Measurements from ENCODE around the gene SMIM7. TPM values are rescaled to one million over a fixed set of nuclear protein-coding genes. Genes with fewer than 3 reads are reported as not detected.
"Not testable (repeated sequence)": the region's sequence is repeated elsewhere in the genome, so short reads cannot be mapped to it uniquely, and the experiment has no call there.

SMIM7 gene
- total and polyA plus RNA-seq, 5 donors: 42.7 to 62.6 (median 48.5) TPM

GRCh38 chr19:16676101-16676798 lies 16.3 kb upstream of the SMIM7 start:
- H3K4me3 ChIP-seq (ENCODE audit: low read length): no peak overlapping the region
- no peak overlapping the region for H3K27ac ChIP-seq (ENCODE audit: low read length)
- intact Hi-C loops (cut with DNase I): no loop called here
- no peaks in the 10 kb centered on the region for H3K9me3 ChIP-seq (ENCODE audit: control insufficient read depth, low read length)
- ATAC-seq: no peak
- no peaks in the 10 kb centered on the region for H3K4me1 ChIP-seq (ENCODE audit: control insufficient read depth, insufficient read depth, low read length)
- H3K27me3 ChIP-seq (ENCODE audit: control insufficient read depth, insufficient read depth): no peaks in the 10 kb centered on the region
- DNase-seq: no peak
- 89% methylated on average over 15 of the region's 15 CpGs for WGBS

DNA sequence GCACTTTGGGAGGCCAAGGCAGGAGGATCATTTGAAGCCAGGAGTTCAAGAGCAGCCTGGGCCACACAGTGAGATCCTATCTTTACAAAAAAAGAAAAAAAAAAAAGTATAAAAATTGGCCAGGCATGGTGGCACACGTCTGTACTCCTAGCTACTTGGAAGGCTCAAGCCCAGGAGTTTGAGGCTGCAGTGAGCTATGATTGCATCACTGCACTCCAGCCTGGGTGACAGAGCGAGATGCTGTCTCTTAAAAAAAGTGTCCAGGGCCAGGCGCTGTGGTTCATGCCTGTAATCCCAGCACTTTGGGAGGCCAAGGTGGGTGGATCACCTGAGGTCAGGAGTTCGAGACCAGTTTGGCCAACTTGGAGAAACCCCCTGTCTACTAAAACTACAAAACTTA lies 13.9 kb upstream of the SMIM7 start:
- H3K27ac ChIP-seq (ENCODE audit: low read length); intact Hi-C loops (cut with DNase I); H3K4me1 ChIP-seq (ENCODE audit: control insufficient read depth, insufficient read depth, low read length); H3K9me3 ChIP-seq (ENCODE audit: control insufficient read depth, low read length); H3K4me3 ChIP-seq (ENCODE audit: low read length); DNase-seq; H3K27me3 ChIP-seq (ENCODE audit: control insufficient read depth, insufficient read depth); ATAC-seq: not testable (repeated sequence)
- 90% methylated on average over 4 of the region's 4 CpGs for WGBS

DNA sequence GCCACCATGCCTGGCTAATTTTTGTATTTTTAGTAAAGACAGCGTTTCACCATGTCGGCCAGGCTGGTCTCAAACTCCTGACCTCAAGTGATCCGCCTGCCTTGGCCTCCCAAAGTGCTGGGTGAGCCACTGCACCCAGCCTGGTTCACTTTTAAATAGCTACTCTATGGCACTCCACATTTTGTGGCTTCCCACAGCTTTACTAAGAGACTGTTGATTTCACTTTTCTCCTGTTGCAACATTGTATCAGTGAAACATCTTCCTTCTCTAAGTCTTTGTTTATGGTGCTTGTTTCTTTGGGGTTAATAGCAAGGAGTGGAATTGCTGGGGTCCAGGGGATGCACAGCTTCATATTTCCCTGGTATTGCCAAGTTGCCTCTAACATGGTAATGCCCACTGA lies 13.3 kb upstream of the SMIM7 start:
- ATAC-seq: no peak
- Histone ChIP-seq H3K4me3 (ENCODE audit: low read length) (no peak overlapping the region), H3K27me3 (ENCODE audit: control insufficient read depth, insufficient read depth) (no peaks in the 10 kb centered on the region), H3K9me3 (ENCODE audit: control insufficient read depth, low read length) (no peaks in the 10 kb centered on the region), H3K27ac (ENCODE audit: low read length) (no peak overlapping the region), H3K4me1 (ENCODE audit: control insufficient read depth, insufficient read depth, low read length) (no peaks in the 10 kb centered on the region)
- no peak for DNase-seq
- intact Hi-C loops (cut with DNase I): no loop called here
- 86% methylated on average over 3 of the region's 3 CpGs for WGBS

GRCh38 chr19:16671652-16672274 lies 11.8 kb upstream of the SMIM7 start:
- H3K27me3 ChIP-seq (ENCODE audit: control insufficient read depth, insufficient read depth): no peaks in the 10 kb centered on the region
- 82% methylated on average over 12 of the region's 12 CpGs for WGBS
- H3K4me3 ChIP-seq (ENCODE audit: low read length): no peak overlapping the region
- intact Hi-C loops (cut with DNase I): no loop called here
- H3K4me1 ChIP-seq (ENCODE audit: control insufficient read depth, insufficient read depth, low read length): no peaks in the 10 kb centered on the region
- DNase-seq (no peak), ATAC-seq (peak; percentile 39 to 56)
- no peaks in the 10 kb centered on the region for H3K9me3 ChIP-seq (ENCODE audit: control insufficient read depth, low read length)
- H3K27ac ChIP-seq (ENCODE audit: low read length): peak overlapping the region; percentile 8

DNA sequence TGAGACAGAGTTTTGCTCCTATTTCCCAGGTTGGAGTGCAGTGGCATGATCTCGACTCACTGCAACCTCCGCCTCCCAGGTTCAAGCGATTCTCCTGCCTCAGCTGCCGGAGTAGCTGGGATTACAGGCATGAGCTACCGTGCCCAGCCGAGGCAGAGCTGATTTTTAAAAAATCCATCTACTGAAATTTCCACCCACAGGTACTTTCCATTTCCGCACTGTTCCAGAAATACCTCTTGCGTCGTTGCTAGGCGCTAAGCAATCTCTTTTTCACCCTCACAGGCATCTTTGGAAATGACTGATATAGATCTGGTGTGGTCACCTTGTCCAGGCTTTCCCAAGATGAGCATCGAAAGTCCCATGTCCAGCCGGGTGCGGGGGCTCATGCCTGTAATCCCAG lies 10.3 kb upstream of the SMIM7 start:
- intact Hi-C loops (cut with DNase I): no loop called here
- H3K9me3 ChIP-seq (ENCODE audit: control insufficient read depth, low read length): no peaks in the 10 kb centered on the region
- DNase-seq (no peak), ATAC-seq (no peak)
- H3K27me3 ChIP-seq (ENCODE audit: control insufficient read depth, insufficient read depth): no peaks in the 10 kb centered on the region
- WGBS: 93% methylated on average over 13 of the region's 13 CpGs
- no peaks in the 10 kb centered on the region for H3K4me1 ChIP-seq (ENCODE audit: control insufficient read depth, insufficient read depth, low read length)
- H3K4me3 ChIP-seq (ENCODE audit: low read length): no peak overlapping the region
- H3K27ac ChIP-seq (ENCODE audit: low read length): no peak overlapping the region

GRCh38 chr19:16668702-16669101 lies 8.8 kb upstream of the SMIM7 start:
- H3K9me3 ChIP-seq (ENCODE audit: control insufficient read depth, low read length); H3K4me1 ChIP-seq (ENCODE audit: control insufficient read depth, insufficient read depth, low read length); H3K4me3 ChIP-seq (ENCODE audit: low read length); DNase-seq; H3K27me3 ChIP-seq (ENCODE audit: control insufficient read depth, insufficient read depth); intact Hi-C loops (cut with DNase I); H3K27ac ChIP-seq (ENCODE audit: low read length); ATAC-seq: not testable (repeated sequence)
- WGBS: 93% methylated on average over 4 of the region's 4 CpGs

DNA sequence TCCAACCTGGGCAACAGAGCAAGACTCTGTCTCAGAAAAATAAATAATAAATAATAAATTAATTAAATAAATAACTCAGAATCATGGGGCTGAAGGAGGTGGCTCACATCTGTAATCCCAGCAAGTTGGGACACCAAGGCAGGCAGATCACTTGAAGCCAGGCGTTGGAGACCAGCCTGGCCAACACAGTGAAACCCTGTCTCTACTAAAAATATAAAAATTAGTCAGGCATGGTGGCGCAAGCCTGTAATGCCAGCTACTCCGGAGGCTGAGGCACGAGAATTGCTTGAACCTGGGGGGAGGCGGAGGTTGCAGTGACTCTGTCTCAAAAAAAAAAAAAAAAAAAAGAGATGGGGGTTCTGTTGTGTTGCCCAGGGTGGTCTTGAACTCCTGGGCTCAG lies 8.2 kb upstream of the SMIM7 start:
- no peak overlapping the region for H3K27ac ChIP-seq (ENCODE audit: low read length)
- no peaks in the 10 kb centered on the region for H3K9me3 ChIP-seq (ENCODE audit: control insufficient read depth, low read length)
- ATAC-seq (no peak), DNase-seq (no peak)
- H3K4me1 ChIP-seq (ENCODE audit: control insufficient read depth, insufficient read depth, low read length): no peaks in the 10 kb centered on the region
- no peak overlapping the region for H3K4me3 ChIP-seq (ENCODE audit: low read length)
- 95% methylated on average over 5 of the region's 5 CpGs for WGBS
- no peaks in the 10 kb centered on the region for H3K27me3 ChIP-seq (ENCODE audit: control insufficient read depth, insufficient read depth)
- intact Hi-C loops (cut with DNase I): no loop called here

DNA sequence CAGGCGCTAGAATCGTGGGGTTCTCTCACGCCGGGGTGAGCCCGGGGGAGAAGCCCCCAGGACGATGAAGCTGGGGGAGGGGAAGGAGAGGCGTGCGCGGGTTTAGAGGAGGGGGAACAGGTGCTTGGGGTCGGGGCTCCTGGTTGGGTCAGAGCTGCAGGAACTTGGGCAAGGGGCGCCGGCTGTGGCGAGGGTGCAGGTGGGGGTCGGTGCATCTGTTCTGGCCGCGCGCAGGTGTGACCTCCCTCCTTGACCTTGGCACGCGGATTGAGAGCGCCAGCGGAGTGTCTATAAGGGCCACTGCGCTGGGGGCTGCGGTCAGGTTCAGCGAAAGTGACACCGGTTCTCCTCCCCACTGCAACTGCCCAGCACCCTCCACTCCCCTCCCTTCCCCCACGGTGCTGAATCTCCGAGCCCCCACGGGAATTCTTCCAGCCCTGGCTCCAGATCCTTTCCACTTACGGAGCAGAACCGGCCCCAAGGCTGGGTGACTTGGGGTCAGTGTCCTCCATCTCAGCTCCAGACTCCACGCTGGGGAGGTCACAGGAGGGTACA lies 1.6 kb upstream of the SMIM7 start:
- 2% methylated on average over 31 of the region's 31 CpGs for WGBS
- Histone ChIP-seq H3K27me3 (ENCODE audit: control insufficient read depth, insufficient read depth) (no peaks in the 10 kb centered on the region), H3K9me3 (ENCODE audit: control insufficient read depth, low read length) (no peaks in the 10 kb centered on the region), H3K4me1 (ENCODE audit: control insufficient read depth, insufficient read depth, low read length) (peaks cover 2% of the 10 kb centered on the region), H3K27ac (ENCODE audit: low read length) (peak overlapping the region; percentile 49), H3K4me3 (ENCODE audit: low read length) (peak overlapping the region; percentile 73)
- DNase-seq: peak; percentile 56 to 80 (median 75)
- no peak for ATAC-seq
- intact Hi-C loops (cut with DNase I): no loop called here

DNA sequence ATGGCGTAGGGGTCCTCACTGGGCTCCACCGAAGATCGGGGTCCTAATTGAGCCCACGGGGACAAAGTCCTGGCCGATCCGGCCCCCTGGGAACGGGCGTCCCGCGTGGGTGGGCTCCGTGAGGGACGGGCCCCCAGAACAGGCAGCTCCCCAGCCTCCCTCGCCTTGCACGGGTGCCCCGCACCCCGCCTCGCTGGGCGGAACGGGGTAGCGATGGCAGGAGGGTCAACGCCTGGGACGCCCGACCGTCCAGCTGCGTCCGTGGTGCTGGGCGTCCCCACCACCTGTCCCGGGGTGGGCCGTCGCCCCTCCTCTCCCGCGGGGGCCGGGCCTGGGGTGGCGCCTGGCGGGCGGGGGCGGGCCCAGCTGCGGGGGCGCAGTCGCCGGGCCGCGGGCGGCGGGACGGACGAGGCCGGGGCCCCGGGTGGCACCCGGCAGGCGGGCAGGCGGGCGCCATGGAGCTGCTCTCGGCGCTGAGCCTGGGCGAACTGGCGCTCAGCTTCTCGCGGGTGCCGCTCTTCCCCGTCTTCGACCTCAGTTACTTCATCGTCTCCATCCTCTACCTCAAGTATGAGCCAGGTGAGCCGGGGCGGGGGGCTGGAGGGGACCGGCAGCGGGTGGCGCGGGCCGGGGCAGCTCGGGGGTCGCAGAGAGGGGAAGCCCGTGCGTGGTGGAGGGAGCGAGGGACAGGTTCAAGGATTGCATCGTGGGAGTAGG lies 977 bp upstream of the SMIM7 start, which contains the start of gene TMEM38A:
Gene TMEM38A (plus strand): TSS at position 377 of the 717 bp plus-strand sequence. CDS start 79 bp downstream, at position 456.
- ATAC-seq (peak; percentile 55 to 57), DNase-seq (peak; percentile 51 to 84 (median 81))
- H3K4me3 ChIP-seq (ENCODE audit: low read length): peak within 1 kb of the TSS; percentile 73
- under 1% methylated on average over 76 of the region's 76 CpGs for WGBS
- H3K27me3 ChIP-seq (ENCODE audit: control insufficient read depth, insufficient read depth): no peaks in the 10 kb centered on the region
- H3K9me3 ChIP-seq (ENCODE audit: control insufficient read depth, low read length): no peaks in the 10 kb centered on the region
- intact Hi-C loops (cut with DNase I): no loop called here
- H3K4me1 ChIP-seq (ENCODE audit: control insufficient read depth, insufficient read depth, low read length): peaks cover 2% of the 10 kb centered on the region
- peak within 1 kb of the TSS; percentile 89 for H3K27ac ChIP-seq (ENCODE audit: low read length)

DNA sequence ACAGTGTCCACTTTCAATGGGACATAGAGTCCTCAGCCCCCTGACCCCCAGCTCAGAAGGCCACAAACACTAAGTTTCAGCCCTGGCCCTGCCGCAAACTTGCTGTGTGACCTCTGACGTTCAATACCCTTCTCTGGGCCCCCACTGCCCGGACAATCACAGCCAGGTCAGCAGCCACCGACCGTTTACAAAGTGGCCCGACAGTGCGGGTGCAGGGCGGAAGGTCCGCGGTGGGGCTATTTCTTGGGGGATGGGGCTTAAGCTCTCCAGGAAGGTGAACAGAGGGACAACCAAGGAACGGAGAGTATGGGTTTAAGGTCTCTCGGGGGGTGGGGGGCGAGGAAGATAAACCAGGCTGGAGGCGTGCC lies 496 bp downstream of the SMIM7 start:
- no peak for ATAC-seq
- H3K4me1 ChIP-seq (ENCODE audit: control insufficient read depth, insufficient read depth, low read length): peaks cover 2% of the 10 kb centered on the region

GRCh38 chr19:16657384-16657783 lies 2.6 kb downstream of the SMIM7 start:
- 88% methylated on average over 5 of the region's 5 CpGs for WGBS
- no peak overlapping the region for H3K4me3 ChIP-seq (ENCODE audit: low read length)
- no peaks in the 10 kb centered on the region for H3K9me3 ChIP-seq (ENCODE audit: control insufficient read depth, low read length)
- H3K27me3 ChIP-seq (ENCODE audit: control insufficient read depth, insufficient read depth): no peaks in the 10 kb centered on the region
- intact Hi-C loops (cut with DNase I): no loop called here
- H3K27ac ChIP-seq (ENCODE audit: low read length): no peak overlapping the region
- ATAC-seq (no peak), DNase-seq (no peak)
- peaks cover 2% of the 10 kb centered on the region for H3K4me1 ChIP-seq (ENCODE audit: control insufficient read depth, insufficient read depth, low read length)

More for the DNA sequence above, 496 bp downstream of the SMIM7 start:
- H3K9me3 ChIP-seq (ENCODE audit: control insufficient read depth, low read length): no peaks in the 10 kb centered on the region
- no peak for DNase-seq
- H3K27ac ChIP-seq (ENCODE audit: low read length): no peak overlapping the region
- H3K27me3 ChIP-seq (ENCODE audit: control insufficient read depth, insufficient read depth): no peaks in the 10 kb centered on the region
- intact Hi-C loops (cut with DNase I): no loop called here
- WGBS: 1% methylated on average over 14 of the region's 14 CpGs
- peak overlapping the region; percentile 66 for H3K4me3 ChIP-seq (ENCODE audit: low read length)
